Parathyroid adenoma (tissue), 2 donors: ENCODE data around the gene HOXC6.

Source experiments
- H2AFZ ChIP-seq: fragments of 300-600 bp; sonication (generic); one replicate; pipeline ENCODE4 v1.7.0; 2017; ENCODE audit warnings: antibody characterized with exemption, mild to moderate bottlenecking
- H3K27ac ChIP-seq: fragments of 300-600 bp; sonication (generic); one replicate; pipeline ENCODE4 v1.7.0; 2017
- H3K27me3 ChIP-seq: fragments of 300-600 bp; sonication (generic); one replicate; pipeline ENCODE4 v1.7.0; 2017; ENCODE audit warnings: low read length; ENCODE audit not compliant: control insufficient read depth, insufficient read depth
- H3K36me3 ChIP-seq: fragments of 300-600 bp; sonication (generic); one replicate; pipeline ENCODE4 v1.7.0; 2017; ENCODE audit warnings: low read length; ENCODE audit not compliant: control insufficient read depth, insufficient read depth
- H3K4me1 ChIP-seq: fragments of 300-600 bp; sonication (generic); one replicate; pipeline ENCODE4 v1.7.0; 2017; ENCODE audit warnings: control low read depth
- H3K4me2 ChIP-seq: fragments of 300-600 bp; sonication (generic); one replicate; pipeline ENCODE4 v1.7.0; 2017; ENCODE audit warnings: low read length
- H3K4me3 ChIP-seq: fragments of 300-600 bp; sonication (generic); one replicate; pipeline ENCODE4 v1.7.0; 2017; ENCODE audit warnings: low read depth, low read length
- H3K79me2 ChIP-seq: fragments of 300-600 bp; sonication (generic); one replicate; pipeline ENCODE4 v1.7.0; 2017; ENCODE audit warnings: control low read depth
- H3K9ac ChIP-seq: fragments of 300-600 bp; sonication (generic); one replicate; pipeline ENCODE4 v1.7.0; 2017; ENCODE audit warnings: mild to moderate bottlenecking
- H3K9me3 ChIP-seq: fragments of 300-600 bp; sonication (generic); one replicate; pipeline ENCODE4 v1.7.0; 2017; ENCODE audit warnings: low read length; ENCODE audit not compliant: control insufficient read depth
- TF ChIP-seq, protein P1 (sequence below): fragments of 300-600 bp; sonication (generic); IDR thresholded peaks from one replicate; pipeline ENCODE4 v1.7.0; 2017; ENCODE audit warnings: antibody characterized with exemption, mild to moderate bottlenecking
- donor health status: primary hyperparathyroidism.

Gene HOXC6

DNA sequence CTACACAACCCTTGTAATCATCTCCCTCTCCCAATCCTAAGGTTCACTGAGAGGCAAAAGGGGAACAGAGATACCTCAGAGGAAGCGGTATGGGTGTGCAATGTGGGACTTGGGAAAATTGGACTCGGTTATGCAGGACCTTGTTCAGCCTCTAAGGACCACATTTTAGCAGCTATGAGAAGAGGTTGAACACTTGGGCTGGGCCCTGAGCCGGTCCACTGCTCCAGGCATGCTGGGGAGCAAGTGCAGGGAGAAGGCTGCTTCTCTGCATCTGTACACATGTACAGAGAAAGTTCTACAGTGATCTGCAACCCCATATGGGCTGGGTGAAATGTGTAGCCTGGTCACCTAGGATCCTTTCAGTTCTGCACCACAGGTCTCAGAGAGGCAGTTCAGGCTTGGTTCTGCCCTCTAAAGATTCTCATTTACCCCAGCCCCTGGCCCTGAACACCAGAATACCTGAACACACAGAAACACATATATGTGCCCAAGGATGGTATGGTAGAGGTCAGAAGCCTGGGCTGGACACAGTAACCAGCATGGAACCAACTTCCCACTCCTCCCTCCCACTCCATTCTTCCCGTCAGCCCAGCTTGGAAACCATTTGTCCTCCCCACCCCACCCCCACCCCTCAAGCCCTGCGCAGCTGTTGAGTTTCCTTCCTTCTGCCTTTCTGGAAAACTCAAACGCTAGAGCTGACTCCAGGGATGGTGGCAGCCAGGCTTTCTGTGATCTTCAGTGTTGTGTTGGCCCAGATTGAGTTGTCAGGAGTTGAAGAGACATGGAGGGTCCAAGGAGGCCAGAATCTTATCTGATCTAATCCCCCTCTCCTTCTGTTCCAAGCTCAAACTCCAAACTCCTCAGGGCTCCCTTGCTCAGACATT, 15.0 kb downstream of the HOXC6 start:
- no peaks in the 10 kb centered on the region for H3K9me3 ChIP-seq
- H2AFZ ChIP-seq = no peak overlapping the region
- TF ChIP-seq, protein P1, sequence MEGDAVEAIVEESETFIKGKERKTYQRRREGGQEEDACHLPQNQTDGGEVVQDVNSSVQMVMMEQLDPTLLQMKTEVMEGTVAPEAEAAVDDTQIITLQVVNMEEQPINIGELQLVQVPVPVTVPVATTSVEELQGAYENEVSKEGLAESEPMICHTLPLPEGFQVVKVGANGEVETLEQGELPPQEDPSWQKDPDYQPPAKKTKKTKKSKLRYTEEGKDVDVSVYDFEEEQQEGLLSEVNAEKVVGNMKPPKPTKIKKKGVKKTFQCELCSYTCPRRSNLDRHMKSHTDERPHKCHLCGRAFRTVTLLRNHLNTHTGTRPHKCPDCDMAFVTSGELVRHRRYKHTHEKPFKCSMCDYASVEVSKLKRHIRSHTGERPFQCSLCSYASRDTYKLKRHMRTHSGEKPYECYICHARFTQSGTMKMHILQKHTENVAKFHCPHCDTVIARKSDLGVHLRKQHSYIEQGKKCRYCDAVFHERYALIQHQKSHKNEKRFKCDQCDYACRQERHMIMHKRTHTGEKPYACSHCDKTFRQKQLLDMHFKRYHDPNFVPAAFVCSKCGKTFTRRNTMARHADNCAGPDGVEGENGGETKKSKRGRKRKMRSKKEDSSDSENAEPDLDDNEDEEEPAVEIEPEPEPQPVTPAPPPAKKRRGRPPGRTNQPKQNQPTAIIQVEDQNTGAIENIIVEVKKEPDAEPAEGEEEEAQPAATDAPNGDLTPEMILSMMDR = no peak
- no peaks in the 10 kb centered on the region for H3K36me3 ChIP-seq
- no peak overlapping the region for H3K9ac ChIP-seq
- no peaks in the 10 kb centered on the region for H3K4me1 ChIP-seq
- no peaks in the 10 kb centered on the region for H3K79me2 ChIP-seq
- no peak overlapping the region for H3K4me2 ChIP-seq
- H3K4me3 ChIP-seq = no peak overlapping the region
- H3K27ac ChIP-seq = no peak overlapping the region
- peaks cover 14% of the 10 kb centered on the region for H3K27me3 ChIP-seq

DNA sequence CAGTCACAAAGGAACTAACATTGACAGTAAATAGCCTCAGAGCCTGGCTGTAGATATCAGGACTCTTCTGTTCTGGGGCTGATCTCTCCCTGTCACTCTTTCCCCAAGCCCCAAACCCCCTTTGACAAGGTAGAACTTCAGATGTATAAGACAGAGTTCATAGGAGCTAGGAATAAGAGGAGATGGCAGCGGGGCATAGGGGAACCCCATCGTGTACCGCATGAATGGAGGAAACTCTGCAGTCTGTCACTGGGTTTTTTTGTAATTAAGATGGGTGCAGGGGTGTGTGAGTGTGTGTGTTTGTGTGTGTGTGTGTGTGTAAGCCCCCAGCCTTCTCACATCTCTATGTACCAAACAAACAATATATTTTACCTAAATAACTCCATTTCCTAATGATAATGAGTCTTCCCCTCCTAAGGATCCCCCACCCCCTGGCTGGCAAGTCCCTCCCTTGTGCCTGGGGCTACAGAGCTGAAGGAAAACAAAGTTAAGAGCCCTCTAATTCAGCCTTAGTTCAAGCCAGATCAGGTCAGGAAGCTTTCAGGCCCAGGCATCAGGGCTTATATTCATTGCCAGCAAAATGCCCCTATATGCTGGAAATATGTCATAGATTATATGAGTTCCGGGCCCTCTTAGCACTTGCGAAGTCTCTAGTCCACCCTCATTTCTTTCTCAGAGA, 16.3 kb downstream of the HOXC6 start:
- Histone ChIP-seq H3K36me3 (no peaks in the 10 kb centered on the region), H3K4me1 (no peaks in the 10 kb centered on the region), H3K27me3 (peaks cover 14% of the 10 kb centered on the region), H3K79me2 (no peaks in the 10 kb centered on the region), H3K9me3 (no peaks in the 10 kb centered on the region), H2AFZ (no peak overlapping the region), H3K9ac (no peak overlapping the region), H3K4me2 (no peak overlapping the region), H3K27ac (no peak overlapping the region), H3K4me3 (no peak overlapping the region)
- TF ChIP-seq, protein P1 = no peak

DNA sequence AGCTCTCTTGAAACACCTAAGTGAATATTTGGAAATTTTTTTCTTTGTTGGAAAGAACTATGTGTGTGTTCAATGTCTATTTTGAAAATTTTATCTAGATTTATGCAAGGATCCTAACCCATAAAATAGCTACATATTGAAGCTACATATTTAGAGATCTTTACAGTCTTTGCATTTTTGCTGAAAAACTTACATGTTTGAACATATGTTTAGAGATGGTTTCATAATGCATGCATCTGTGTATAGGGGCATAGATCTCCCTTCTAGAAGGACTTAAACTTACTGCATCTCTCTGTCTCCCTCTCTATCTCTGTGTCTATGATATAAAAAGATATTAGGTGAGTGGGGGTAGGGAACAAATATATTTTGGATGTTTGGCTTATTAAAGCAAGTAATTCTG, 17.2 kb downstream of the HOXC6 start:
- TF ChIP-seq, protein P1 = no peak

DNA sequence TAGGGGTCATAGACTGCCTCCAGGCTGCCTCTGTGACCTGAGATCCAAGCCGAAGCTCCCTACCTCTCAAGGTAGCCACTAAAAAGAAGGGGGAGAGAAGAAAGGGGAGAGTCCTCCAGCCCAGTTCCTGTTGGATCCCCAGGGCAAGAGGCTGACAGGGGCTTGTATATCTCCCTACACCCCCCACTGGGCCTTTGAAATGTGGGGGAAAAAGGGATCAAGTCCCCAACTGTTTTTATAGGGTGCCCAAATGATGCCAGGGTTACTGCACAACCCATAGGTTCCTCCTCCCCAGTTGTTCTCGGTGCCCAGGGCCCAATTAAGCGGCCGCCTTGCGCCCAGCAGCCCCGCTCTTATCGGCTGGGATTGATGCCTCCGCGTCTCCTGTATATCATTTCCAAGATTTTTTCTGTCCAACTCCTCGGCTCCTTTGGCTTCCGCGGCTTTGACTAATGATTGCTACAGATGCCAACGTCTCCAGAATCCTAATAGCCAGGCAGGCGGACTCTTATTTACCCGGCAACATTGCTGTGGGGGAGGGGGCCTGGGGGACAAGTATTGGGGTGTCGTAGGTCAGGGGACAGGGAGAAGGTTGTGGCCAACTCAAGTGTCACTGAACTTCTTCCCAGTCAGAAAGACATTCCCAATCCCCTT, 17.8 kb downstream of the HOXC6 start:
- TF ChIP-seq, protein P1 = no peak
- Histone ChIP-seq H3K27me3 (peaks cover 14% of the 10 kb centered on the region), H2AFZ (no peak overlapping the region), H3K9me3 (no peaks in the 10 kb centered on the region), H3K4me3 (no peak overlapping the region), H3K9ac (no peak overlapping the region), H3K27ac (no peak overlapping the region), H3K79me2 (no peaks in the 10 kb centered on the region), H3K4me2 (no peak overlapping the region), H3K4me1 (no peaks in the 10 kb centered on the region), H3K36me3 (no peaks in the 10 kb centered on the region)

More for the DNA sequence above, 17.2 kb downstream of the HOXC6 start:
- H3K27ac ChIP-seq = no peak overlapping the region
- no peaks in the 10 kb centered on the region for H3K9me3 ChIP-seq
- H3K9ac ChIP-seq = no peak overlapping the region
- peaks cover 14% of the 10 kb centered on the region for H3K27me3 ChIP-seq
- no peaks in the 10 kb centered on the region for H3K79me2 ChIP-seq
- no peak overlapping the region for H3K4me3 ChIP-seq
- H3K36me3 ChIP-seq = no peaks in the 10 kb centered on the region
- no peaks in the 10 kb centered on the region for H3K4me1 ChIP-seq
- no peak overlapping the region for H2AFZ ChIP-seq
- H3K4me2 ChIP-seq = no peak overlapping the region
